Measurements from ENCODE around the gene MEFV.

The MEFV gene

DNA sequence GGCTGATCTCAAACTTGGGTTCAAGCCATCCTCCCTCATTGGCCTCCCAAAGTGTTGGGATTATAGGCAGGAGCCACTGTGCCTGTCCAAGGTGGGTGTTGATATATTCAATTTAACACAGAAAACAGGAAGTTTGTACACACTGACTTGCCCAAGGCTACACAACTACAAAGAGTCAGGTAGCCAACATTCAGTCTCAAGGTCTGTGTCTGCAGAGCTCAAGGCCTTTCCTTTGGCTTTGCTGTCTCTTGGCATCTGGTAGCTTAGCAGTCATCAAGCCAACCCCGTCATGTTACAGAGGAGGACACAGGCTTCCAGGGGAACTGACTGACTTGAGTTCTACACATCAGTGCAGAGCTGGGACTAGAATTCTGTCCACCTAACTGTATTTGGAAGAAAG, 11.9 kb upstream of the MEFV start:
- no peak for DNase-seq

DNA sequence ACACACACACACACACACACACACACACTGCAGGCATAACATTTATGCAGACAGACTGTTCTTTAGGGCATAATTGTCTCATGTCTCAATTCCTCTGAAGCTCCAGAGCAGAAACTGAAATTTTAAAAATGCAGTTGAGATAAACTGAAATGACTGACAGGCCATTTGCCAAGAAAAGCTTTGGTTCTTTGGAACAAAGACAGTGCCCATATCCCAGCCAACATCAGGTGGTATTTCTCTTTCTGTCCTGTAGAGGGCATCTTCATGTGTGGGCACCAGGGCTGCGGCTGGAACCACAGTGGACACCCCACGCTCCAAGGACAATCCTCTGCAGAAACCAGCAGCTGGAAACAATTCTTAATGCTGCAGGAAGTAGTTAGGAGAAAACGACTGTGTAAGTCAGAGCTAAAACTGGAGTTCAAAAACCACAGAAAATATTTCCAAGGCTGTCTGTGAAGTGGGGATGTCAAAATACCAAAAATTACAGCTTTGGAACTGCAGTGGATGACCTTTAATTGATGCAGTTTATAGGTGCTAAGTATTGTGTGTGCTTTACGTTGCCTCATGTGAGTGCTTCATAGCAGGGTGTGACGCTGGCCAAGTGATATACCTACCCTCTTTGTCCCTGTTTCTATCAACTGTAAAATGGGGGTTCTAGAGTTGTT, 10.6 kb upstream of the MEFV start:
- peak; percentile 11 to 29 for DNase-seq

DNA sequence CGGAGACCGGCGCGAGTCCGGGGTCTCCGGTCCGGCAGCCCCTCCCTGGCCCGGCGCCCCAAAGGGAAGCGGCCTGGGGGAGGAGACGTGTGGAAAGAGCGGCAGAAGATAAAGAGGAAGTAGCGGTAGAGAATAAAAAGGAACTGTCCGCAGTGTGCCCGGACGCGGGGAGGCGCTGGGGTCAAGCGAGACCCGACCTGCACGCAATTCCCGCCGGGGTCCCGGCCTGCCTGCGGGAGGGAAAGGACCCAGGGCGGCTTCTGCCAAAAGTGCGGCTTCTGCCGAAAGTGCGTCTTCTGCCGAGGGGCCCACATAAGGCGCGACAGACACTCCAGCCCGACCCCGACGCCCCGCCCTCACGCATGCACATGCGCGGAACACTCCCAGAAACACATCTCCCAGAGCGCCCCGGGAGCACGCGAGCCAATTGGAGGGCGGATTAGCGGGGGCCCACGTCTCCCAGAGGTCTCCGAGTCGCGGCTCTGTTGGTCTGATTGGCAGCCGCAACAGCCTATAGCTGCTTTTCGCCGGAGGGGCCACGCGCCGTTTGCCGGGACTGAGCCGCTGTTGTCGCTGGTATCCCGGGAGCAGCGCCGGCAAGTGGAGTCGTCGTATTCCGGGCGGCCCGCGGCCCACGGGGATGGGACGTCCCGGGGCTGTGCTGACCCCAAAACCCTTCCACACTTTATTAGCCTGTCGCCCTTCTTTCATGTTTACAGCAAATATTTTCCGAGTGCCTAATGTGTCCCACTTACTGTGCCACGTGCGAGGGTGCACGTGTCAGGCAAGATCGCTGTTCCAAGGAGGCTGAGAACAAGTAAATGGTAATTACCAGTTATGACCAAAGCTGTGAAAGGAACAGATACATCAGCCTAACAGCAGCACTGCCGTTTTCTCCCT, 8.0 kb upstream of the MEFV start:
- peak; percentile 94 to 99 for DNase-seq

DNA sequence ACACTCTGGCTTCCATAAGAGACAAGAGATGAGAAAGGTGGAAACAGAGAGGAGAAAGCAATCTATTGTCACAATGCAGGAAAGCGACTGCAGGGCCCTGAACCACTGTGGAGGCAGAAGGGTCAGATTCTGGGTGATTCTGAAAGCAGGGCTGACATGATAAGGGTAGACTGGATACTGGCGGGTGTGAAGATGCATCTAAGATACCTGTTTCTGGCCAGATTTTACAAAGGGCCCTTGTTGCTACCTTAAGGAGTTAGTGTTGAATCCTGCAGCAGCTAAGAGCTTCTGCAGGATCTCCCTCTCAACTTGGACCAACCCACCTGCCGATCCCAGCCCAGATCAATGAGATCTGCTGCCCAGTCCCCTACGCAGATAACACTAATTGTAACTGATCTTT, 6.1 kb upstream of the MEFV start:
- no peak for DNase-seq

DNA sequence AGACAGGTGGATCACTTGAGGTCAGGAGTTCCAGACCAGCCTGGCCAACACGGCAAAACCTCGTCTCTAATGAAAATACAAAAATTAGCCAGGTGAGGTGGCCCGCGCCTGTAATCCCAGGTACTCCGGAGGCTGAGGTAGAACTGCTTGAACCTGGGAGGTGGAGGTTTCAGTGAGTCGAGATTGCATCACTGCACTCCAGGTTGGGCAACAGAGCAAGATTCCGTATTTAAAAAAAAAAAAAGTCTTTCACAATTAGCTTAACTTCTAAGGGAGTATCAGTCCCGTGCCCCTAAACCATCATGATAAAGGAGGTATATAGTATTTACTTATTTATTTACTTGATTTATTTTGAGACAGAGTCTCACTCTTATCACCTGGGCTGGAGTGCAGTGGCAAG, 3.4 kb upstream of the MEFV start:
- DNase-seq, result no peak

DNA sequence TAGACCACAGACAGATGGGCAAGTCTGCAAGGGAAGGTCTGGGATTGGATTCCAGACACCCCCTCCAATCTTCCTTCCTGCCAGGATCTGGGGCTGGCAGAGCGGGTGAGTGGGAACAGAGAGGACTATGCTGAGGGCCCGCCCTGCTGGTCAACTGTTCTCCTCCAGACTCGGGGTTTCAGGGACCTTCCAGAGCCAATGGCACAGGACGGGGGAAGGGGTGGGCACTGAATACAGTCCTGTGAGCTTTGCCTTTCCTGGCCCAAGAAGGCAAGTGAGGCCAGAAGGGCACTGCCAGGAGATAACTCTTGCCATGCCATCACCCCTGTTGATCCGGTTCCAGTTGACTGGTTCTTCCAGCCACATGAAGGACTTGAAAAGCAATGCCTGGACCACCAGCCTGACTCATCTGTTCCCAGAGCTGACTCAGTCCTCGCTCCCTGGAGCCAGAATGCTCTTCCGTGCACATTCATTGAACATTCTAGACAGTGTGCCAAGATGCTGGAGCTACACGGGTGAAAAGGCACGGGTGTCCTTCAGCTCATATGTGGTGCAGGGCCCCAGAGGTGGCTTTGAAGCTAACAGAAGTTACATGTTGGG, 533 bp upstream of the MEFV start:
- DNase-seq, result peak in 1 of 2 experiments; percentile 32

DNA sequence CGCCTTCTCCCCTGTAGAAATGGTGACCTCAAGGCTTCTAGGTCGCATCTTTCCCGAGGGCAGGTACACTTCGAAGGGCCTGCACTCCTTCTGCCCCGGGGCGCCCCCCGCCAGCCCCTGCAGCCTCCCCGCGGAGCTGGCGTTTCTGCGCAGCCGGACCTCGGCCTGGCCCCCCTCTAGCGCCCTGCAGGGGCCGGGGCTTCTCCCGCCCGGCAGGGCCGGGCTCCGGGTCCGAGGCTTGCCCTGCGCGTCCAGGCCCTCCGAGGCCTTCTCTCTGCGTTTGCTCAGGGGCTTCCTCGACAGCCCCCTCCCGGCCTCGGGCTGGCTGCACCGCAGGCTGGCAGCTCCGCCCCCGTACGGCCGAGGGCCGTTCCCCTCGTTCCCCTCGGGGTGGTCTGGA, 2.1 kb downstream of the MEFV start:
- no peak for DNase-seq

DNA sequence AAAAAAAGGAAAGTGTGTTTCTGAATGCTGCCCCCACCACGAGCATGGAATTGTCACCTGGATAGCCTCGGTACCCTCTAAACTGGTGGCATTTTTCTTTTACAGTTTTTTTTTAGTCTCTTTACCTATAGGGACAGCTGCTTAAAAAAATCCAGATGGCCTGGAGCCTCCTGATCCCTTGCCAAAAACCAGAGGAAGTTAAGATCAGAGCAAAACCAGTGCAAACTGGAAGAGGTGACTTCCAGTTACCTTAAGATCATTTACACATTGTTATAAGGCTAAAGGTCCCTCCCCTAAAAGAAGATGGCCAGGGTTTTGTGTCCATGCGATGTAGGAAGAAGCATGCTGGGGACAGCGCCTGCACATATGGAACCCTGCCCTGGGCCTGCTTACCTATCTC, 3.5 kb downstream of the MEFV start:
- DNase-seq, result no peak

DNA sequence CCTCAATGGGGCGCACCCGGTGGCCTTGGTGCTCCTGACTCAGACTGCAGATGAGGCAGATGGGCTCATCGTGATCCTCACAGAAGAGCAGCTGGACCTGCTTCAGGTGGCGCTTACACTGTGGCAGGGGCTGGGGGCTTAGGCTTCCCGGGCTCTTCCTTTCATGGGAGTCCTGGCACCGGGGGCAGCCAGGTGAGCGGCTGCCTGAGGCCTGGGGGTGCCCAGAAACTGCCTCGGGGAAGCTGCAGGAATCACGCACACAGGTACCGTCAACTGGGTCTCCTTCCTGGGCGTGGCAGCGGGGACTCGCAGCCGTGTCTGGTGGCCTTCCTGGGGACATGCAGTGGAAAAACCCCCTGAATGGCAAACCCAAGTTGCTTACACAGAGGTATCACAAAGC, 7.0 kb downstream of the MEFV start:
- DNase-seq, result no peak

DNA sequence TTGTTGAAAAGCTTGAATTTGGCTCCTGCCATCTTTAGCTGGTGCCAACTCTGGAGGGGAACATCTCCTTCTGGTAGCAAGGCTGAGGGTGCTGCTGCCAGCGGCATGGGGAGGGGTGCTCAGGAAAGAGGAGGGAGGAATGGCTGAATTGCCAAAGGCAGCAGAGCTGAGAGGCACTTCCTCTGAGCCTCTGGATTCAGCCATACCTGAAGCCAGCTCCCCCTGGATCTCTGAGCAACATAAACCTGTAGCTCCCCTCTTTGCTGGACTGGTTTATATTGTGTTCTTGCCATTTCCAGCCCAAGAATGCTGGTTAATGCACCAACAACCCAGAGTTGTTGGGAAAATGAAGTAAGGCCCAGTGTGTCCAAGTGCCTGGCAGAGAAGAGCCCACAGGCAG, 7.4 kb downstream of the MEFV start:
- DNase-seq, result no peak

DNA sequence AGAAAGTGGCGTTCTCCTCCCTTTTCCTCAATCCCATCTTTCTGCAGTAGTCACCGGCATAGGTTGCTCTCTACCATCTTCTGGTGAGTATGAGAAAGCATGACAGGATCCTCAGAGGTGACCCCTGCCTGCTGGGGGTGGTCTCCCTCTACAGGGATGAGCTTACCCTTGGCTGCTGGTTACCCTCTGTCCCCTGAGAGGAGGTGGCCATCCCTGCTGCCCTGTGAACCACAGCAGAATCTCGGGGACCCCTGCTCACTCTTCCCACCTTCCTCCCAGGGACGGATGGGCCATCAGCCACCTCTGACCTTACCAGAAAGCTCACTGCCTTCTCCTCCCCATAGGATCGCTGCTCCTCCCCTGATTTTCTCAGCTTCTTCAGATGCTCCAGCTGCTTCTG, 7.8 kb downstream of the MEFV start:
- DNase-seq, result no peak

DNA sequence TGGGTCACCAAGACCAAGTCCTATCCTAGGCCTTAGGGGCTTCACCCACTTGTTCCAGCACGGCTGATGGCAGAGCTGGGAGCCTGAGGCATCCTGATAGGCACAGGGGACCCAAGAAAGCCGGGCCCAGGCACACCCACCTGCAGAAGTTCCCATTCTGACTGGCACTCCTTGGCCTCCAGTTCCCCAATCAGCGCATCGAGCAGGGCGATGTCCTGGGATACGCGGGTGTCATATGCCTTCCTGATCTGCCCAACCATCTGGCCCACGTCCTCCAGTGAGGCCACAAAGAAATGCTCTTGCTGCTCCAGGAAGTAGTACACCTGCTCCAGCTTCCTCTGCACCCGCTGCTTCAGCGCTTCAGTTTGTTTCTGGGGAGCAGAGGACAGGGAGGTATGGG, 9.6 kb downstream of the MEFV start:
- no peak for DNase-seq

DNA sequence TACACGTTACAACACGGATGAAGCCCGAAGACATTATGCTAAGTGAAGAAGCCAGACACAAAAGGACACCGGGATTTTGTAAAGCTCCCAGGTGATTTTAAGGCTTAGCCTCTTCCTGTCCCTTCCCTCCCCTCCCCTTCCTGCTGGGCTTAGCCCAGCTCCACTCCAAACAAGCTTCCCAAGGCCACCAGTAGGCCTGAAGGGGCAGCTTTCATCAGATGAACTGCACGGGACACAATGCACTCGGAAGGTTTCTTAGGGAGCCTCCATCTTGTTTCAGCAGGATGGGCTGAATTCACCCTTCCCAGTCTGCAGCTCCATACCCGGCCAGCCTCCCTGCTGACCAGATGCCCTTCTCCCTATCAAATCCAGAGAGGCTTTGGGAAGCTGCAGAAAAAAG, 10.4 kb downstream of the MEFV start:
- no peak for DNase-seq

DNA sequence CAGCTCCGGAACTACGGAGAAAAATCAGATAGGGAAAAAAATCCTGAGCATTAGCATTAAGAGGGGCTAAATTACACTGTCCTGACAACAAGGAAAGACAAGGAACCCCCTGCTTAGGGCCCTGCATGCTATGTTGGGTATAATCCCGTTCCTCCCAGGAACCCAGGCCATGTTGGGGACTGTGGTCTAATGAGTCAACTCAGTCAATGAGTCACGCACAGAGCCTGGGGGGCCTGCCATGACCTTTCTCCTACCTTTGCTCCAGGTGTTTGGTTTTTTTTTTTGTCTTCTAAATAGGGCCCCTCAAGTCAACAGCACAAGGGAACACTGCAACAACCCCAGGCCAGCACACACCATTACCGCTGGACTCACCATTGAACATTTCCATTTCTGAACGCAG, 12.6 kb downstream of the MEFV start:
- no peak for DNase-seq

DNA sequence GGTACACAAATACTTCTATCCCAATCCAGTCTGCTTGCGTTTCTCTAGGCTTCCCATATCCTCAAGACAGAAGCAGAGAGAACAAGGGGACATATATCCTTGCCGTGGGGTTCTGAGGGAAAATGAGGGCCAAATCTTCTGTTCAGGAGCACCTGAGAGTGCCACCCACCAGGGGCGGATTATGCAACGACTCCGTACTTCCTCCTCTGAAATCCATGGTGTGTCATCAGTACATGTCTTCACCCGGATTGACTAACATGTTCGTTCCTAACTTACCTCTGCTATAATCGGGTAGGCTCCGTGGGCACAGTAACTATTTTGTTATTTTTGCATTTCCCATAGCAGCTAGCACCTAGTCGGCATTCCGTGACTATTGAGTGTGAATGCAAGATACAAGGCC, 13.7 kb downstream of the MEFV start:
- DNase-seq, result no peak

DNA sequence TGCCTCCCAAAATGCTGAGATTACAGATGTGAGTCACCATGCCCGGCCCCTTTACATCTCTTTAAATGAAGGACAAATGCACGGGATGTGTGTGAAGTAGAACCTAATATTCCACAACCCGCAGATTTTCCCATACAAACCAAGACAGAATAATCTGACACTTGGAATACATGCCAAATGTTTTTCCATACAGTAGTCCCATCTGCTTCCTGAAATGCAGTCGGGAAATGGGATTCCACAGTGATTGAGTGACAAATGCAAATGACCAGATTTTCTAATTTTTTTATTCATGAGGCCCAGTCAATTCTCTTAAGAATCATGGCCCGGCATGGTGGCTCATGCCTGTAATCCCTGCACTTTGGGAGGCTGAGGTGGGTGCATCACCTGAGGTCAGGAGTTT, 14.7 kb downstream of the MEFV start:
- DNase-seq, result no peak

DNA sequence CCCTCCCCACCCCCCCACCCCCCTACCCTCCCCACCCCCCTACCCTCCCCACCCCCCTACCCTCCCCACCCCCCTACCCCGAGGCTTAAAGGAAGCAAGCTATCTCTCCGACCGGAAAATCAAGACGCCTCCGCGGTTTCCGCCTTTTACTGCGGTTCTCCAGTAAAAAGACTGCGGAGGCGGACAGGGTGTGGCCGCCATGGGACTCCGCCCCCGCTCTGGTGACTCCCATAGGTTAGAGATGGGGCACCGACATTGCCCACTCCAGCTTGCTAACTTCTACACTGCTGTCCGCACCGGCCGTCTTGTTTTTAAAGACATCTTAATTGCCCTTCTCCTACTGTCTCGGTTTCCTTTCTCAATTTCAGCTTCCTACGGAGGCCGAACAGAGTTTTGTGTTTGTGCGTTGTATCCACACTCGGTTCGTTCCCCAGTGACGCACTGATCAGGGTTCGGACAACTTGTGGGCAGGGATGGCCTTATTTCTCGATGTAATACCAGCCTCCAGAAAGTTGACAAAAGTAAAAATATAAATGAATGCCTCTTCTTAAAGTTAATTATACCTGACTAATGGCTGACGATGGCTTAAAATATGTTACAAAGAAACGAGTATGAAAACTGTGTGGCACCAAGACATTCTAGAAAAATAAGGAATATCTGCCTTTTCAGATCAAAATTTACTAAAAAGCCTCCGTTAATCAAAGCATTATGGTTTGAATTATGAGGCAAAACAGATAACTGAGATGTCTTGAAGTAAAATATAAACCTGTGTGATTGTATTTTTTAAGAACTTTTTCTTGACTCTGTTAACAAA, 20.4 kb downstream of the MEFV start:
- DNase-seq, result no peak

DNA sequence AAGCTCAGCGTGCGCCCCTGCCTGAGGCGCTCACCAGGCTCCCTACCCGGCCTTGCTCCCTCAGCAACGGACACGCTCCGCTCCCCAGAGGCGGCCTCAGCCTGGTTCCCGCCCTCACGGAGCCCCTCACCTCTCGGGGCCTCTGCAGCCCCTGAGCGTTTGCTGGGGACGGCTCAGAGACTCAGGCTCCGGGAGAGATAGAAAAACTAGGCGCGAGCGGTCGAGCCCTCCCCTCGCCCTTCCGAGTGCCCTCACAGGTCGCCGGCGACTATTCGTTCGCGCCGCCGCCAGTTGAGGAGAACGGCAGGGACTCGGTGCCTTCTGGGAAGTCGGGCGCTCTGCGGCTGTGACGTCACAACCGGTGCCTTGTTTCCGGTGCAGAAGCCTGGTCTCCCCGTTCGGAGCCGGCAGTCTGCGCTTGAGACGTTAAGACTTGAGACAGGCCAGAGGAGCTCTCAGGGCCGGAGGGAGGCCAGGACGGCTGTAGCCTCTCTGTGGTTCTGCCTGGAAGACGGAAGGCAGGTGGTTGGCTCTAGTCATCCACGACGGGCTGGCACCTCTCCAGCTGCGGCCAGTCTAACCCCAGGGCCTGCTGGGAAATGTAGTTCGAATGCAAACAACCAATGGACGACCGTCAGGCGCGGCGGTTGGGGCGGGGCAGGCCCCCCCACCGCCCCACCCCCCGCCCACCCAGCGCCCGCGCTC, 21.4 kb downstream of the MEFV start, which contains the start of gene ZNF200:
Gene ZNF200, minus strand, starts transcription at position 302 of the 705 bp plus-strand sequence. CDS start 1,403 bp downstream, outside the sequence.
- DNase-seq, result peak; percentile 91 to 96

DNA sequence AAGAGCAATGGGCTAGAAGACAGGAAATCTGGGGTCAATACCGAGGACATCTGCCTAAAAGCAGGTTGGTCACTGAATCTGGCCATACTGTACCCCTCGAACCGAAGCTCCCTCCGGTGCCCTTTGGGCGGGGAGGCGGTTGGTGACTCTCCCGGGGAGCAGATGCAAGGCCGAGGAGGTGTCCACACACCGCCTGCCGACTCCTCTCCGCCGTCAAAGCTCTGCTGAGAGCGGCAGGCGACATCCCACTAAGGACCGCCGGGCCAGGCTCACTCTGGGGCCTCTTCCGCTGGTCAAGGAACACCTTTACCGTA, 21.9 kb downstream of the MEFV start:
- DNase-seq, result no peak

DNA sequence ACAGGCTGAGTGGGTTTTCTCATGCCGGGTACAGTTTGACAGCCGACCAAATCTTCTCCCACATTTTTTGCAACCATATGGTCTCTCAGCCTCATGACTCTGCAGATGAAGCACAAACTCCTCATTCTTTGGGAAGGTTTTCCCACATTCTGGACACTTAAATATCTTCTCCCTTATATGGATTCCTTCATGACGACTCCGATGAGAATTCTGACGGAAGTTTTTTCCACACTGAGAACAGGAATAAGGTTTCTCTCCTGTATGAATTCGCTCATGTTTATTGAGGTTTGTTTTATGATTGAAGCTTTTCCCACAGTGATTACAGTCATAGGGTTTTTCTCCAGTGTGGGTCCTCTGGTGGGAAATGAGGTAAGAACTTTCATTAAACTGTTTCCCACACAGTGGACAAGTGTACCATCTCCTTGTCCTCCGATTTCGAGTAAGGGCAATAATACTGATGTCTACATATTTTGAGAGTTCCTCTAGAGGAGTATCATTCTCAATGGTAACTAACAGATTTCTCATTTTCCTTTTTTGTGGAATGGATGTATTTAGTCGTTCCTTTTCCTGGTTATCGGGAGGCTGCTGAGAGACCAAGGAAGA, 32.4 kb downstream of the MEFV start:
- DNase-seq, result no peak

DNA sequence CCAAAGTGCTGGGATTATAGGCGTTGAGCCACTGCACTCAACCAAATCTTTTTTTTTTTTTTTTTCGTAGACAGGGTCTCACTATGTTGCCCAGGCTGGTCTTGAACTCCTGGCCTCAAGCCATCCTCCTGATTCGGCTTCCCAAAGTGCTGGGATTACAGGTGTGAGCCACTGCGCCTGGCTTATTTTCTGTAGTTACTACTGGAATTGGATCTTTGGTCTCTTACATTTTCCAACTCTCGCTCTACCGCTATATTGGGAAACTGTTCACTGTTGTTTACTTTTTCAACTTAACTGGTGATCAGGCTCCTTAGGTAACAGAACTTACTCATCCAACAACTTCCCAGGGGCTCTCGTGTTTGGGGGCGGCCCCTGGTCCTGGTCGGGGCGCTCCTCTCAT, 35.6 kb downstream of the MEFV start:
- no peak for DNase-seq

DNA sequence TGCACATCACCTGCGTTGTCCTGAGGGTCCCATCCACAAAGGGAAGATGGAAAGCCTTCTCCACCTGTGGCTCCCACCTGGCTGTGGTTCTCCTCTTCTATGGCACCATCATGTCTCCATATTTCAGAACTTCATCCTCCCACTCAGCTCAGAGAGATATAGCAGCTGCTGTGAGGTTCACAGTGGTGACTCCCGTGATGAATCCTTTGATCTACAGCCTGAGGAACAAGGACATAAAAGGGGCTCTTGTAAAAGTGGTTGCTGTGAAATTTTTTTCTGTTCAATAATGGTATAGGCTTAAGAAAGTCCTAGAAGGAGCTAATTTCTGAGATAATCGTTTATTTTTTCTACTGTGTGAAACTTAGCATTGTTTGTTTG, 40.2 kb downstream of the MEFV start:
- DNase-seq, result no peak
